Fibroblast of lung (primary cell): ENCODE results near the gene CNN3. TPM values are rescaled to one million over a fixed set of nuclear protein-coding genes. Genes with fewer than 3 reads are reported as not detected.

ENCODE experiments used
- DNase-seq, 2 donors: peaks; one replicate each; pipeline versions ENCODE4 v3.0.0 to v3.0.0-alpha.2; 2010; ENCODE audit warnings: low read depth in 2 of 2
- H2AFZ ChIP-seq: 2 replicates; pipeline ENCODE4 v1.5.1; 2012; ENCODE audit warnings: low read length, control low read depth, inconsistent platforms
- H3K27ac ChIP-seq: 2 replicates; pipeline ENCODE4 v1.5.1; 2011; ENCODE audit warnings: low read length, control low read depth; ENCODE audit not compliant: insufficient read depth
- H3K27me3 ChIP-seq: 2 replicates; pipeline ENCODE4 v1.5.1; 2011; ENCODE audit warnings: mild to moderate bottlenecking, low read length; ENCODE audit not compliant: control insufficient read depth, insufficient read depth
- H3K36me3 ChIP-seq: 2 replicates; pipeline ENCODE4 v1.5.1; 2011; ENCODE audit warnings: low read length; ENCODE audit not compliant: control insufficient read depth, insufficient read depth
- H3K4me1 ChIP-seq: 2 replicates; pipeline ENCODE4 v1.5.1; 2011; ENCODE audit warnings: low read length; ENCODE audit not compliant: control insufficient read depth, insufficient read depth; ENCODE audit errors: extremely low read depth
- H3K4me2 ChIP-seq: 2 replicates; pipeline ENCODE4 v1.5.1; 2011; ENCODE audit warnings: low read length, control low read depth; ENCODE audit not compliant: insufficient read depth; ENCODE audit errors: extremely low read depth
- H3K4me3 ChIP-seq, 4 experiments: fragments of 200-600 bp in 1 of 4; sonication (generic) in 1 of 4; replicated peaks in 1 of 4; 2 replicates each; pipeline ENCODE4 v1.5.1; 2011 to 2016; ENCODE audit warnings: low read length in 4 of 4, low read depth in 3 of 4, mild to moderate bottlenecking in 3 of 4, control low read depth in 2 of 4, inconsistent platforms in 1 of 4, mixed read lengths in 1 of 4; ENCODE audit not compliant: insufficient read depth in 1 of 4; ENCODE audit errors: control extremely low read depth in 1 of 4
- H3K79me2 ChIP-seq: 2 replicates; pipeline ENCODE4 v1.5.1; 2012; ENCODE audit warnings: mild to moderate bottlenecking, low read length, inconsistent platforms; ENCODE audit not compliant: control insufficient read depth, insufficient read depth
- H3K9ac ChIP-seq: 2 replicates; pipeline ENCODE4 v1.5.1; 2011; ENCODE audit warnings: mild to moderate bottlenecking, low read length, control low read depth; ENCODE audit not compliant: insufficient read depth
- H3K9me3 ChIP-seq: 2 replicates; pipeline ENCODE4 v1.5.1; 2012; ENCODE audit warnings: low read depth, low read length; ENCODE audit not compliant: control insufficient read depth, insufficient read depth
- H4K20me1 ChIP-seq: 2 replicates; pipeline ENCODE4 v1.5.1; 2011; ENCODE audit warnings: low read length; ENCODE audit not compliant: control insufficient read depth, insufficient read depth; ENCODE audit errors: extremely low read depth
- CTCF ChIP-seq, 2 donors: IDR thresholded peaks in 1 of 2; conservative IDR thresholded peaks in 1 of 2; 1 replicate in 1 of 2; 2 replicates in 1 of 2; pipeline ENCODE4 v1.5.1; 2011 to 2012; ENCODE audit warnings: low read length in 2 of 2, control low read depth in 1 of 2, inconsistent platforms in 1 of 2, low read depth in 1 of 2, mild to moderate bottlenecking in 1 of 2
- EZH2 ChIP-seq: IDR thresholded peaks from 2 replicates; pipeline ENCODE4 v1.5.1; 2012; ENCODE audit warnings: low read length, control low read depth, mild to moderate bottlenecking; ENCODE audit errors: missing control alignments
- polyA plus RNA-seq, 2 donors: library from polyadenylated mRNA; depleted of rRNA in 1 of 2; stranded (reverse) in 1 of 2; unstranded in 1 of 2; fragments of >200 nt; gene quantifications; 2 replicates each; pipeline ENCODE4 v1.2.1, GENCODE V29; 2011 to 2012; ENCODE audit warnings: missing spikeins in 1 of 2
- total RNA-seq: library from RNA; depleted of rRNA; stranded (reverse); fragments of >200 nt; gene quantifications from 2 replicates; pipeline ENCODE4 v1.2.1, GENCODE V29; 2014

CNN3 gene
- total and polyA plus RNA-seq, 2 donors (not counting 1 experiment from before 2014, with no cell fraction given): 601 to 670 TPM

GRCh38 chr1:94871031-94871430 lies 55.9 kb downstream of the CNN3 start:
- no peak for TF ChIP-seq EZH2
- TF ChIP-seq CTCF (conservative IDR thresholded peaks at IDR 0.05 in 1 of 2, IDR thresholded peaks at IDR 0.05 in 1 of 2; ENCODE audit: low read depth in 1 of 2, low read length in 2 of 2): no peak
- Histone ChIP-seq H4K20me1 (no peaks in the 10 kb centered on the region), H3K36me3 (no peaks in the 10 kb centered on the region), H3K4me3 (no peak overlapping the region), H3K27ac (no peak overlapping the region), H3K4me1 (peaks cover 2% of the 10 kb centered on the region), H3K9ac (no peak overlapping the region), H3K27me3 (no peaks in the 10 kb centered on the region), H3K4me2 (no peak overlapping the region), H3K79me2 (no peaks in the 10 kb centered on the region), H3K9me3 (no peaks in the 10 kb centered on the region), H2AFZ (no peak overlapping the region)
- peak in 1 of 2 donors; percentile 93 for DNase-seq

- H3K27ac ChIP-seq: peak overlapping the region; percentile 94
- TF ChIP-seq CTCF (conservative IDR thresholded peaks at IDR 0.05 in 1 of 2, IDR thresholded peaks at IDR 0.05 in 1 of 2; ENCODE audit: low read depth in 1 of 2, low read length in 2 of 2): no peak
- TF ChIP-seq EZH2: no peak
- H3K4me2 ChIP-seq: no peak overlapping the region
- H2AFZ ChIP-seq: no peak overlapping the region
- H3K79me2 ChIP-seq: no peaks in the 10 kb centered on the region
- peak; percentile 80 to 92 for DNase-seq
- H3K9me3 ChIP-seq: no peaks in the 10 kb centered on the region
- no peak overlapping the region for H3K4me3 ChIP-seq
- no peaks in the 10 kb centered on the region for H3K36me3 ChIP-seq
- no peak overlapping the region for H3K9ac ChIP-seq
- no peaks in the 10 kb centered on the region for H3K27me3 ChIP-seq
- H3K4me1 ChIP-seq: peaks cover 32% of the 10 kb centered on the region
- no peaks in the 10 kb centered on the region for H4K20me1 ChIP-seq
Measured at GRCh38 chr1:94866164-94866807, 60.6 kb downstream of the CNN3 start.

- Histone ChIP-seq H3K4me3 (peak overlapping the region in 1 of 4 experiments; percentile 32), H3K27ac (peak overlapping the region; percentile 94), H3K4me1 (peaks cover 32% of the 10 kb centered on the region), H3K36me3 (no peaks in the 10 kb centered on the region), H3K27me3 (no peaks in the 10 kb centered on the region), H3K79me2 (no peaks in the 10 kb centered on the region), H2AFZ (no peak overlapping the region), H3K9ac (no peak overlapping the region), H4K20me1 (no peaks in the 10 kb centered on the region), H3K9me3 (no peaks in the 10 kb centered on the region), H3K4me2 (peak overlapping the region; percentile 59)
- TF ChIP-seq CTCF (conservative IDR thresholded peaks at IDR 0.05 in 1 of 2, IDR thresholded peaks at IDR 0.05 in 1 of 2; ENCODE audit: low read depth in 1 of 2, low read length in 2 of 2) (no peak), EZH2 (no peak)
- peak; percentile 72 to 87 for DNase-seq
Measured at GRCh38 chr1:94865360-94865759, 61.5 kb downstream of the CNN3 start.
